SH-SY5Y (cell line): ENCODE data around the gene RASD2.

Source experiments
- GATA2 ChIP-seq: IDR thresholded peaks from 2 replicates; pipeline ENCODE4 v1.6.1; 2011; ENCODE audit warnings: mild to moderate bottlenecking, low read depth, low read length
- GATA3 ChIP-seq: IDR thresholded peaks from 2 replicates; pipeline ENCODE4 v1.6.1; 2011; ENCODE audit warnings: low read depth, mild to moderate bottlenecking, low read length, moderate library complexity

DNA sequence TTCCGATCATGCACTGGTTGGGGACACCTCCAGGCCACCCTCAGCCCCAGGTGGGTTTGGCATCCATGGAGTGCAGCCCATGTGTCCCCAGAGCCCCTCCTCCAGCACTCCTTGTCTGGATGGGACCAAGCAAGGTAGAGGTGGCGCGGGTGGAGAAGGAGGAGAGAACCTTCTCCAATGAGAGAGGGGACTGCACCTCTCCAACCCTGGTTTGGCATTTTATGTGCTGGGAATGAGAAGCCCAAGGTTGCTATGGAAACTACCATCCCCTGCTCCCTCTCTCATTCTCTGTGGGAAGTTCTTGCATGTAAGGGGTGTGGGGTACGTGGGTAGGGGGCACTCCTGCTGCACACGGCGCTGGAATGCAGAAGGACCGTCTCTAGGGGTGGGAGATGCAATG lies 21.8 kb upstream of the RASD2 start:
- TF ChIP-seq GATA3 (no peak), GATA2 (no peak)
